Stimulated activated CD4-positive, alpha-beta T cell treated with anti-CD3 and anti-CD28 coated beads, Interleukin-4, amount 100 ng/mL, for 1 hour (primary cell): ENCODE measurements around the gene FNDC3A.
"Not testable (repeated sequence)": the region's sequence is repeated elsewhere in the genome, so short reads cannot be mapped to it uniquely, and the experiment has no call there.

Source experiments
- DNase-seq: peaks from one replicate; pipeline ENCODE4 v3.0.0-alpha.2; 2020

FNDC3A gene

GRCh38 chr13:49098771-49099512, 123.2 kb downstream of the FNDC3A start:
- no peak for DNase-seq

- DNase-seq: no peak
These were observed 123.8 kb downstream of the FNDC3A start for GRCh38 chr13:49099513-49099877.

- no peak for DNase-seq
These were observed 125.2 kb downstream of the FNDC3A start for GRCh38 chr13:49100637-49101570.

GRCh38 chr13:49108196-49108595, 132.5 kb downstream of the FNDC3A start:
- DNase-seq: no peak

GRCh38 chr13:49110122-49110912, 134.6 kb downstream of the FNDC3A start:
- peak; percentile 69 for DNase-seq

- no peak for DNase-seq
These were observed 135.1 kb downstream of the FNDC3A start for GRCh38 chr13:49110913-49111170.

GRCh38 chr13:49112782-49113525, 137.2 kb downstream of the FNDC3A start:
- DNase-seq: no peak

- no peak for DNase-seq
These were observed 138.0 kb downstream of the FNDC3A start for GRCh38 chr13:49113526-49114286.

- no peak for DNase-seq
These were observed 141.2 kb downstream of the FNDC3A start for GRCh38 chr13:49116873-49117272.

- DNase-seq: not testable (repeated sequence)
These were observed 142.7 kb downstream of the FNDC3A start for GRCh38 chr13:49118455-49118854.

- no peak for DNase-seq
These were observed 149.1 kb downstream of the FNDC3A start for GRCh38 chr13:49124693-49125304.

- no peak for DNase-seq
These were observed 150.3 kb downstream of the FNDC3A start for GRCh38 chr13:49125964-49126524.

GRCh38 chr13:49132479-49133002, 156.8 kb downstream of the FNDC3A start:
- DNase-seq: no peak

GRCh38 chr13:49134305-49134704, 158.6 kb downstream of the FNDC3A start:
- DNase-seq: no peak

GRCh38 chr13:49137138-49137643, 161.5 kb downstream of the FNDC3A start:
- not testable (repeated sequence) for DNase-seq

GRCh38 chr13:49140910-49141611, 165.3 kb downstream of the FNDC3A start:
- no peak for DNase-seq

- no peak for DNase-seq
These were observed 171.2 kb downstream of the FNDC3A start for GRCh38 chr13:49146950-49147355.

GRCh38 chr13:49148405-49148804, 172.7 kb downstream of the FNDC3A start:
- no peak for DNase-seq

- DNase-seq: not testable (repeated sequence)
These were observed 182.4 kb downstream of the FNDC3A start for GRCh38 chr13:49157955-49158584.
